Neural cell (in vitro differentiated cells): ENCODE results near the gene CABLES2.

Source experiments
- EP300 ChIP-seq: fragments of 450-650 bp; conservative IDR thresholded peaks from 2 replicates; pipeline ENCODE4 v1.6.1; 2014; ENCODE audit warnings: antibody characterized with exemption, mild to moderate bottlenecking, moderate library complexity; ENCODE audit not compliant: poor library complexity, severe bottlenecking
- EZH2 ChIP-seq: fragments of 200-600, 300-800 bp; shearing (Covaris generic), sonication (generic); IDR thresholded peaks from 2 replicates; pipeline ENCODE4 v1.6.1; 2014; ENCODE audit warnings: antibody characterized with exemption, low read length, borderline replicate concordance, mild to moderate bottlenecking; ENCODE audit not compliant: insufficient read depth, poor library complexity, severe bottlenecking
- MXI1 ChIP-seq: fragments of 450-650 bp; conservative IDR thresholded peaks from 2 replicates; pipeline ENCODE4 v1.6.1; 2014; ENCODE audit warnings: antibody characterized with exemption, mild to moderate bottlenecking; ENCODE audit not compliant: poor library complexity, severe bottlenecking
- POLR2AphosphoS5 ChIP-seq: IDR thresholded peaks from 2 replicates; pipeline ENCODE4 v1.6.1; 2012
- RAD21 ChIP-seq: fragments of 450-650 bp; conservative IDR thresholded peaks from 2 replicates; pipeline ENCODE4 v1.6.1; 2014; ENCODE audit warnings: antibody characterized with exemption, mild to moderate bottlenecking, moderate library complexity

DNA sequence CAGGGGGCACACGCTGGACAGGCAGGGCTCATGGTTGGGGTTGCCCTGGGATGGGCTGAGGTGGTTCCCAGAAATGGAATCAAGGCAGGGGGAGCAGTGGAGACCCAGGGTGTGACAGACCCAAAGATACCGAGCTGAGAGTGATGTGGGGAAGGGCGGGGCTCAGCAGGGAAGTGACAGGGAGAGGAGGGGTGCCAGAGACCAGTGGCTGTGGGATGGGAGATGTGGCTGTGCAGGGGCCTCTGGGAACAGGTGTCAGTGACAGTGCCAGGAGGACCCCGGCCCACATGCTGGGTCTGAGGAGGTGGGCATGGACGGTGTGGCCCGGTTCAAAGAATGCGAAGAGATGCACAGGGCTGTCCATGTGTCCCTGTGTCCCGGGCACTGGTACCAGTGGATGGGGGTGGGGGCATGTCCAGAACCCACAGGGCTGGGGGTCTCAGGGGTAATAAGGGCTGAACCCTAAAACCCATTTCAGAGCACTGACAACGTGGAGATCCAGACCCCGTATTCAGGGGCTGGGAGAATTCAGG lies 1.0 kb downstream of the CABLES2 start:
- TF ChIP-seq POLR2AphosphoS5, result no peak
- TF ChIP-seq MXI1, result no peak
- no peak for TF ChIP-seq EZH2
- no peak for TF ChIP-seq RAD21
- TF ChIP-seq EP300, result no peak
